Subcutaneous abdominal adipose tissue (tissue), 5 donors: Measurements from ENCODE around the gene PARVG.

Experiments
- H3K27ac ChIP-seq: one replicate; pipeline ENCODE4 v1.7.0; 2013; ENCODE audit warnings: low read depth, mild to moderate bottlenecking, inconsistent platforms, low read length, moderate library complexity
- H3K27me3 ChIP-seq, 5 donors: one replicate each; pipeline ENCODE4 v1.7.0; 2013; ENCODE audit warnings: low read length in 5 of 5, inconsistent platforms in 1 of 5; ENCODE audit not compliant: control insufficient read depth in 5 of 5, insufficient read depth in 4 of 5
- H3K36me3 ChIP-seq, 5 donors: one replicate each; pipeline ENCODE4 v1.7.0; 2013; ENCODE audit warnings: low read length in 5 of 5; ENCODE audit not compliant: control insufficient read depth in 5 of 5, insufficient read depth in 5 of 5
- H3K4me1 ChIP-seq, 5 donors: one replicate each; pipeline ENCODE4 v1.7.0; 2013; ENCODE audit warnings: low read length in 5 of 5, mild to moderate bottlenecking in 3 of 5, moderate library complexity in 1 of 5; ENCODE audit not compliant: control insufficient read depth in 5 of 5, insufficient read depth in 5 of 5
- H3K4me3 ChIP-seq, 5 donors: one replicate each; pipeline ENCODE4 v1.7.0; 2013; ENCODE audit warnings: low read length in 5 of 5, low read depth in 1 of 5
- H3K9ac ChIP-seq, 5 donors: one replicate each; pipeline ENCODE4 v1.7.0; 2013; ENCODE audit warnings: low read length in 5 of 5, mild to moderate bottlenecking in 4 of 5, moderate library complexity in 3 of 5
- H3K9me3 ChIP-seq, 5 donors: one replicate each; pipeline ENCODE4 v1.7.0; 2013; ENCODE audit warnings: low read length in 5 of 5; ENCODE audit not compliant: control insufficient read depth in 5 of 5
- donor health status: healthy.
- donor health status: healthy.
- donor health status: healthy.
- donor health status: healthy.
- donor health status: healthy.

The PARVG gene

GRCh38 chr22:44199164-44199563 is 18.4 kb downstream of the PARVG start:
- Histone ChIP-seq H3K9ac (no peak overlapping the region), H3K27me3 (peaks cover 14 to 44% (median 26%) of the 10 kb centered on the region in 5 donors), H3K4me1 (peaks cover 0 to 5% (median 0%) of the 10 kb centered on the region in 5 donors), H3K9me3 (no peaks in the 10 kb centered on the region), H3K4me3 (no peak overlapping the region), H3K27ac (no peak overlapping the region), H3K36me3 (peaks cover 0 to 8% (median 2%) of the 10 kb centered on the region in 5 donors)

GRCh38 chr22:44199866-44200265 is 19.1 kb downstream of the PARVG start:
- H3K36me3 ChIP-seq, result peaks cover 0 to 12% (median 2%) of the 10 kb centered on the region in 5 donors
- H3K9me3 ChIP-seq, result no peaks in the 10 kb centered on the region
- H3K9ac ChIP-seq, result no peak overlapping the region
- no peak overlapping the region for H3K27ac ChIP-seq
- peaks cover 14 to 45% (median 26%) of the 10 kb centered on the region in 5 donors for H3K27me3 ChIP-seq
- no peak overlapping the region for H3K4me3 ChIP-seq
- peaks cover 0 to 5% (median 0%) of the 10 kb centered on the region in 5 donors for H3K4me1 ChIP-seq

DNA sequence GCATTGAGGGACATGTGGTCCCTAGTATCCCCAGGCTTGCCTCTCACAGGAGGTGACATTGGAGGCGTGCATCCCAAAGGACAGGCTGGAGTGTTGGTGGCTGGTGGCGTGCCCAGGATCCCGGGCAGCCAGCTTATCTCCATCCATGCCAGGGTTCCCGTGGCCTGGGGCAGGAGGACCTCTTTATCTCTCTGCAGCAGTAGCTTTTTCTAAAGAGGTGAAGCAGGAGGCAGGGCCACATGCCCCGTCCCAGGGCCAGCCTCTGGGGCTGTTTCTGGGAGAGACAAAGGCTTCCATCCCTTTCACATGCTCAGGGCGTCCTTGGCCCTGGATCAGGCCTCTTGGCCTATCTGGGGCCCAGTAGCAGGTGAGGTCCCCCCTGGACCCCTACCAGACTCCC is 19.7 kb downstream of the PARVG start:
- Histone ChIP-seq H3K4me1 (peaks cover 0 to 5% (median 0%) of the 10 kb centered on the region in 5 donors), H3K9ac (no peak overlapping the region), H3K36me3 (peaks cover 0 to 14% (median 2%) of the 10 kb centered on the region in 5 donors), H3K9me3 (no peaks in the 10 kb centered on the region), H3K4me3 (no peak overlapping the region), H3K27ac (no peak overlapping the region), H3K27me3 (peaks cover 9 to 43% (median 31%) of the 10 kb centered on the region in 5 donors)

DNA sequence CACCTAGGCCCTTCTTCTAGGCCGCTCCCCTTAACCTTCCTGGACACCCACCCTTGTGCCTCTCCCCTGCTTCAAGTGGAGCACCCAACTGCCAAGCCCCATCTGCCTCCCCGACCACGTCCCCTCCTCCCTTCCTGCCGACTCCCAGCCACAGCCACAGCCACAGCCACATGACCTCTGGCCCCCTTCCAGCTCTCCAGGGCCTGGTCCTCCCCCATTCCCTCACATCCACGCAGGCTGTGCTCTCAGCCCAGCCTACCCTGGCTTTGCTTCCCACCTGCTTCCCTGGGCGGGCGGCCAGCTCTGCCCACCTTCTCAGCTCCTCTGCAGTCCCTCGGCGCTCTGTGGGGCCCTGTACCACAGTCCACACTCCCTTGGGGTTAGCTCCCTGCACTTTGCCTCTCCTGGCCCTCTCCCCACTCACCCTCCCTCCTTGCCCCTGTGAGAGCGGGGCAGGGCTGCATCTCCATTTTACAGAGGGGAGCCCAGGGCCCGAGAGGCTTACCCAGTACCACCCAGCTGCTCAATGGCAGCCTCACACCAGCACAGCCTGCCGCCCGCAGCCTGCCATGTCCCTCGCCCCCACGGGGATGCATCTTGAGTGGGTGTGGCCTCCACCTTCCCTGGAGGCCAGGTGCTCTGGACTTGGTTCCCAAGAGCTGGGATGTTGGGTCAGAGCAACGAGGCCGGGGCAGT is 20.3 kb downstream of the PARVG start:
- Histone ChIP-seq H3K9me3 (no peaks in the 10 kb centered on the region), H3K4me1 (peaks cover 0 to 5% (median 0%) of the 10 kb centered on the region in 5 donors), H3K36me3 (peaks cover 0 to 17% (median 2%) of the 10 kb centered on the region in 5 donors), H3K27me3 (peaks cover 9 to 44% (median 31%) of the 10 kb centered on the region in 5 donors), H3K4me3 (no peak overlapping the region), H3K9ac (no peak overlapping the region), H3K27ac (no peak overlapping the region)

DNA sequence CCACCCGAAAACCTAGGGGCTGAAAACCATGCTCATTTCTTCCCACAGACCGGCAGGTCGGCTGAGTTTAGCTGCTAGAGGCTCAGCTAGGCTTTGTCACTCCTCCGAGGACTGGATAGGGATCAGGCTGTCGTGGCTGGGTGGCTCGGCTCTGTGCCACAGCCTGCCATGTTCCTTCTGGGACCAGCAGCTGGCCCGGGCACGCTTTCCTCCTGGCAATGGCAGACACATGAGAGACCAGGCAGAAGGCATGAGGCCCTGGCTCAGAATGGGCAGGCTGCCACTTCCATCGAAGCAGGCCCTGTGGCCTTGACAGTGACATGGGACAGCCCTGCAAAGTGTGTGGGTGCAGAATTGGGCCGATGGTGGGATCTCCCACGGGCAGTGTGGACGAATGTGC is 20.9 kb downstream of the PARVG start:
- Histone ChIP-seq H3K36me3 (peaks cover 0 to 17% (median 2%) of the 10 kb centered on the region in 5 donors), H3K4me3 (no peak overlapping the region), H3K9me3 (no peaks in the 10 kb centered on the region), H3K27me3 (peaks cover 12 to 41% (median 29%) of the 10 kb centered on the region in 5 donors), H3K27ac (no peak overlapping the region), H3K4me1 (peaks cover 0 to 5% (median 0%) of the 10 kb centered on the region in 5 donors), H3K9ac (no peak overlapping the region)

GRCh38 chr22:44202261-44202789 is 21.6 kb downstream of the PARVG start:
- Histone ChIP-seq H3K9ac (no peak overlapping the region), H3K9me3 (no peaks in the 10 kb centered on the region), H3K36me3 (peaks cover 0 to 15% (median 2%) of the 10 kb centered on the region in 5 donors), H3K4me1 (peaks cover 0 to 5% (median 0%) of the 10 kb centered on the region in 5 donors), H3K27ac (no peak overlapping the region), H3K27me3 (peaks cover 6 to 38% (median 29%) of the 10 kb centered on the region in 5 donors), H3K4me3 (no peak overlapping the region)

DNA sequence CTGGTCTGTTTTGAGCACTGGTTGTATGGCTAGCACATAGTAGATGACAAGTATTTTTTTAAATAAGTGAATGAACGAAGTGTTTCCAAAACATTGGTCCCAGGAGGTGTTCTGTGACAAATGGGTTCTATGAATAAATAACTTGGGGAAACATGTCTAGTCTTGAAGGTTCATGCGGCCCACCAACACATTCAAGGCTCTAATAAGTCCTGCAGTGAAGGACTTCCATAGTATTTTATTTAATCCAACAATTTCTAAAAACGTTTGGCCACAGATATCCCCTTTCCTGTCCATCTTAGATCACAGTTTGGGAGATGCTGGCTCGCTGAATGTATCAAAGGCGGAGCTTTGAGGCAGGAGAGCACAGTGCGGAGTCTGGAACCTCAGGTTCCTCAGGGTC is 22.5 kb downstream of the PARVG start:
- H3K4me1 ChIP-seq, result peaks cover 0 to 5% (median 0%) of the 10 kb centered on the region in 5 donors
- H3K27me3 ChIP-seq, result peaks cover 5 to 38% (median 29%) of the 10 kb centered on the region in 5 donors
- H3K9me3 ChIP-seq, result peaks cover 0 to 4% (median 0%) of the 10 kb centered on the region in 5 donors
- H3K9ac ChIP-seq, result no peak overlapping the region
- no peak overlapping the region for H3K4me3 ChIP-seq
- H3K27ac ChIP-seq, result no peak overlapping the region
- peaks cover 0 to 15% (median 2%) of the 10 kb centered on the region in 5 donors for H3K36me3 ChIP-seq

- Histone ChIP-seq H3K4me3 (no peak overlapping the region), H3K27ac (no peak overlapping the region), H3K9ac (no peak overlapping the region), H3K4me1 (peaks cover 0 to 5% (median 0%) of the 10 kb centered on the region in 5 donors), H3K9me3 (peaks cover 3 to 16% (median 10%) of the 10 kb centered on the region in 5 donors), H3K36me3 (peaks cover 0 to 10% (median 0%) of the 10 kb centered on the region in 5 donors), H3K27me3 (peaks cover 5 to 33% (median 27%) of the 10 kb centered on the region in 5 donors)
Measured at GRCh38 chr22:44204739-44205515, 24.2 kb downstream of the PARVG start.

GRCh38 chr22:44205516-44206329 is 25.0 kb downstream of the PARVG start:
- Histone ChIP-seq H3K27ac (no peak overlapping the region), H3K9ac (no peak overlapping the region), H3K4me1 (peaks cover 0 to 4% (median 0%) of the 10 kb centered on the region in 5 donors), H3K27me3 (peaks cover 5 to 27% (median 21%) of the 10 kb centered on the region in 5 donors), H3K4me3 (no peak overlapping the region), H3K9me3 (peaks cover 5 to 19% (median 14%) of the 10 kb centered on the region in 5 donors), H3K36me3 (peaks cover 0 to 10% (median 0%) of the 10 kb centered on the region in 5 donors)
